HG02678 (cell line): Measurements from ENCODE around the gene GAPVD1.
A peak's percentile ranks its signal among the peaks of the same experiment; 100 is the strongest.

Source experiments
- ATAC-seq: cut with Tn5 transposase; IDR thresholded peaks from one replicate; pipeline ENCODE4 v1.9.1; 2021; ENCODE audit warnings: mild to moderate bottlenecking, moderate library complexity; ENCODE audit not compliant: unreplicated experiment

Gene GAPVD1

GRCh38 chr9:125404733-125405132, 143.1 kb downstream of the GAPVD1 start:
- no peak for ATAC-seq

DNA sequence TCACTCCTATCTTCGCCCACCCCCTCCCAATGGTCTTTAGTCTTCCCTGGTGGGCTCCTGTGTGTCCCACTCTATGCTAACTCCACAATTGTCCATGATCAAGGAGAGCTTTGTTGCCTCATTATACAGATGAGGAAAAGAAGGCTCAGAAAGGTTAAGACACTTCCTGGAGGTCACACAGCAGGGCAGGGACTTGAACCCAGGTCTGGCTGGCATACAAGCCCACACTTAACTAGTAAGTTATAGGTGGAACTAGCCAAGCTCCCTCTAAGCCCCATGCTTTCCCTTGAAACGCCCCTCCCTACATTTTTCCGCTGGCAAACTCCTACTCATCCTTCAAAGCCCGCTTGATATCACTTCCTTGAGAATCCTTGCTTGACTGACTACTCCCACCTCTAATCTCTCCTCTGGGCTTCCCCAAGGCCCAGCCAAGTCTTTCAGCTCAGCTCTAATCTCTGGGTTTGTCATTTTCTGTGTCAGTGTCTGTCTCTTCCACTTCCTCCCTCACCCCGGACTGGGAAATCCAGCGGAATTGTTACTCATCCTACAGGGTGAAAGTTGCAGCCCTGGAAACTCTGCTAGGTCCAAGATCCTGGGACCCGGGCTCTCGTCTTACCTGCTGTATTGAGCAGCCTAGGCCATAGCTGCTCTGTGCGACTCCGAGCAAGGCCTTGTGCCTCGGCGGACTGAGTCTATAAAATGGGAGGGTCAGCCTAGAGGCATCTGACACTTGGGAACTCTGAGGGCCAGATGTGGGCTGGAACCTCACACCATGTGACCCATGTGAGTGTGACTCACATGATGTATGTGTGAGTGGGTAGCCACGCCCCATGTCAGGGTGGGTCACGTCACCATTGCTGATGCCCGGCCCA, 144.5 kb downstream of the GAPVD1 start:
- no peak for ATAC-seq

DNA sequence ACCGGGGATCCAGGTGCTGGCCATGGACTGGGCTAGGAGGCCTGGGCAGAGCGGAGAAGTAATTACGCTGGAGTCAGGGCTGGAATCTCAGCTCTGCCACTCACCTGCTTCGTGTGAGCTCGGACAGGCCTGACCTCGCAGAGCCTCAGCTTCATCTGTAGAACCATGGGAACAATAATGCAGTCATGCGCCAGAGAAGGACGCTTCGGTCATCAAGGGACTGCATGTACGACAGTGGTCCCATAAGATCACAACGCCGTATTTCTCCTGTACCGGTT, 145.1 kb downstream of the GAPVD1 start:
- no peak for ATAC-seq

GRCh38 chr9:125407432-125407973, 145.9 kb downstream of the GAPVD1 start:
- peak; percentile 23 for ATAC-seq

DNA sequence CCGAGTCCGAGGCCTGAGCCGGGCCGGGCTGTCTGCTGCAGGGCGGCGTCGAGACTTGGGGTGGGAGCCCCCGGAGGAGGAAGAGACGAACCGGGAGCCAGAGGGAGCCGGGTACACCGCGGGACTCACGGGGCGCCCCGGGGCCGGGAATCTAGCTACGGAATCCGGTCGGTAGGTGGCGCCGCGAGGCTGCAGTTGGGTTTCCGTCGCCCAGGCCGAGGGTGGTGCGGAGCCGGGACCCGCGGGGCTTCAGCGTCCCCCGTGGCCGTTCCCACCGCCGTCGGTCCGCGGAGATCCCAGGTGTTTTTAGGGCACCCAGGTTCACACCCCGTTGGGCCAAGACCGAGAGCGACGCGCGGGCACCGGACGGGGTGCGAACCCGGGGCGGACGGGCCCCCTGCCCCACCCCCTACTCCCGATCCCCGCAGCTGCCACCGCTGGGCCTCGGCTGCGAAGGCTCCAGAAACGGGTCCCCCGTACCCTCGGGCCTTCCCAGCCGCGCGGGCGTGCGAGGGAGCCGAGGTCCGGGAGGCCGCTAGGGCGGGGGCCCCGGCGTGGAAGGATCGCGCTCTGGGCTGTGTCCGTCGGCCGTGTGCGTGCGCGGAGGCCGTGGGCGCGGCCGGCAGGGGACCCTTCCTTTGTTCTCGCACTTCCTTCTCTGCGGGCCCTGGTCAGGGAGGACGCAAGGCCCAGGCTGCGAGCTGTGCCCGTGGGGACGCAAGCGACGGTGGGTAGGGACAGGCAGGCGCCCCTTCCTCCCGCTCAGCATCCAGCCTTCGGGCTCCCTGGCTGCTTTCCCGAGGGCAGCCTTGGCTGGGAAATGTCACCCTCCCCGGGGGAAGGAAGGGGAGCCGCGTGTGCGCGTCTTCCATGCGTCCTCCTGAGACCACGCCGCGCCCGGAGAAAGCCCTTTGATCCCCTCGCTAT, 146.6 kb downstream of the GAPVD1 start:
- peak; percentile 79 for ATAC-seq

DNA sequence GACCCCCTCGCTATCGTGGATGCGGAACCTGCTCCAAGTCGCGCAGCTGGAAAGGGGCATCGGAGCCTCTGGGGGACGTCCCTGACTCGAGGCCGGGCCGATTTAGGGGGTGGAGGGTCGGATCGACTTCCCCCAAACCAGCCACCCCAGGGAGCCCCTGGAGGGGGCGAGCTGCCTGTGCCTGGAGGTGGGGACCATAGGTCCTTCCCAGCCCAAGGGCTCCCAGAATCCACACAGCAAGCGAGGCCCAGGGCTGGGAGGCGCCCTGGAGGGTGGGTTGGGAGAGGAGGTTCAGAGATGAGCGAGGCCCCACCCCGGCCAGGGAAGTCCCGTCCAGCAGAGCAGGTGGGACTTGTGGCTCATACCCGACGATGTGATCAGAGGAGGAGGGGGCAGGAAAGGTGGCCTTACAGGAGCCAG, 147.6 kb downstream of the GAPVD1 start:
- no peak for ATAC-seq

GRCh38 chr9:125409637-125410521, 148.3 kb downstream of the GAPVD1 start:
- ATAC-seq = no peak

- ATAC-seq = no peak
These were observed 148.9 kb downstream of the GAPVD1 start for GRCh38 chr9:125410522-125410894.

DNA sequence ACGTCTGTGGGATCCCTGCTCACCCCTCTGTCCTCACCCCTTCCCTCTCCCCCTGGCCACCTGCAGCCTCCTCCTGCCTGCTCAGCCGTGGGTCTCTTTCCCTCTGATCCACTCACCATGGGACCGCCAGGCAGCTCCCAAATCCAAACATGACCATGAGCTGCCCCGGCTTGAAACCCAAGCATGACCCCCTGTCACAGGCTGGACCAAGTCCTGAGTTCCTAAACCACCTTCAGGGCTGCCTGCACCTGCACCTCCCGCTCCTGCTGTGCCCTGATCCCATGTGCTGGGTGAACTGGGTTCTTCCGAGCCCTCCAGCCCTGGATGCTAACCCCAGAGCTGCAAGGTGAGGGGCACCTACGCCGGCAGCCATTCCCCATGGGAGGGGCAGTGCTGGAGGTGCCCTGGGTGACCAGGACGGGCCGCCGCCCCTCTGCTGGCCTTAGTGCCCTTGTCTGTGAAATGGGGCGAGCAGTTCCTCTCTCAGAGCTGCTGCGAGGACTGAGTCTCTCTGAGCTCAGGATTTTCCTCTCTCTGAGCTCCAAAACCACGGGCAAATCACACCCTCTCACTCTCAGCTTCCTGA, 149.6 kb downstream of the GAPVD1 start:
- no peak for ATAC-seq

- ATAC-seq = no peak
These were observed 150.5 kb downstream of the GAPVD1 start for GRCh38 chr9:125412166-125412565.

DNA sequence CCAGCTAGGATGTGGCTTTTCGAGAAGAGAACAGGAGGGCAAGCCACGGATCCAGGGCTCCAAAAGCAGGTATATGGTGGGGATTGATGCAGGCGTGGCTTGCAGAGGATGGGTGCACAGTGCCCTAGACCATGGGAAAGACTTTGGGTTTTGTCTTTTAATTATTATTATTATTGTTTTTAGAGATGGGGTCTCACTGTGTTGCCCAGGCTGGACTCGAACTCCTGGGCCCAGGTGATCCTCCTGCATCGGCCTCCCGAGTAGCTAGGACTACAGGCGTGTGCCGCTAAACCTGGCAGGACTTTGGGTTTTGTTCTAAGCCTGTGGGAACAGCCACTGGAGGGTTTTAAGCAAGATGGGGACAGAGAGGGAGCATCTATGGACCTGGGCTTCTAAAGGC, 152.0 kb downstream of the GAPVD1 start:
- no peak for ATAC-seq

- no peak for ATAC-seq
These were observed 154.2 kb downstream of the GAPVD1 start for GRCh38 chr9:125415583-125416460.

- ATAC-seq = no peak
These were observed 154.9 kb downstream of the GAPVD1 start for GRCh38 chr9:125416517-125416916.
